Activated naive CD8-positive, alpha-beta T cell treated with anti-CD3 and anti-CD28 coated beads, Interleukin-2, amount 50 U/mL, for 24 hours (primary cell): Measurements from ENCODE around the gene MLX.
"Not testable (repeated sequence)": the region's sequence is repeated elsewhere in the genome, so short reads cannot be mapped to it uniquely, and the experiment has no call there.

Source experiments
- ATAC-seq: fragments of 150-1000 bp; cut with Tn5 transposase; one replicate; pipeline ENCODE4 v1.10.0; 2021
- DNase-seq: peaks from one replicate; pipeline ENCODE4 v3.0.0; 2021
- H3K27ac Mint-ChIP-seq: one replicate; pipeline ENCODE4 v1.8.0; 2021; ENCODE audit warnings: mild to moderate bottlenecking, mixed read lengths
- H3K27me3 Mint-ChIP-seq: one replicate; pipeline ENCODE4 v1.8.0; 2021; ENCODE audit warnings: mixed read lengths
- H3K36me3 Mint-ChIP-seq: one replicate; pipeline ENCODE4 v1.8.0; 2021; ENCODE audit warnings: low read depth, mixed read lengths
- H3K4me1 Mint-ChIP-seq: one replicate; pipeline ENCODE4 v1.8.0; 2021; ENCODE audit warnings: mixed read lengths
- H3K4me3 Mint-ChIP-seq: one replicate; pipeline ENCODE4 v1.8.0; 2021; ENCODE audit warnings: mild to moderate bottlenecking, moderate library complexity, mixed read lengths
- H3K9me3 Mint-ChIP-seq: one replicate; pipeline ENCODE4 v1.8.0; 2021; ENCODE audit warnings: mixed read lengths

MLX gene

GRCh38 chr17:42608305-42609181, 41.6 kb downstream of the MLX start:
- peak; percentile 58 for ATAC-seq
- H3K27me3 Mint-ChIP-seq = peaks cover 4% of the 10 kb centered on the region
- peaks cover 26% of the 10 kb centered on the region for H3K36me3 Mint-ChIP-seq
- peak overlapping the region; percentile 100 for H3K4me3 Mint-ChIP-seq
- peak overlapping the region; percentile 96 for H3K27ac Mint-ChIP-seq
- peak; percentile 25 for DNase-seq
- H3K4me1 Mint-ChIP-seq = peaks cover 57% of the 10 kb centered on the region
- no peaks in the 10 kb centered on the region for H3K9me3 Mint-ChIP-seq

GRCh38 chr17:42609182-42609813, 42.4 kb downstream of the MLX start, which contains the start of the genes RETREG3 and TUBG1:
Gene RETREG3, minus strand, starts transcription at chr17:42609374. Its CDS starts 50 bp downstream, at chr17:42609324.
Gene TUBG1, plus strand, starts transcription at chr17:42609683. Its CDS starts 55 bp downstream, at chr17:42609738.
- ATAC-seq = peak; percentile 91
- DNase-seq = peak; percentile 99
- H3K27me3 Mint-ChIP-seq = peaks cover 4% of the 10 kb centered on the region
- peak within 1 kb of the TSS; percentile 96 for H3K27ac Mint-ChIP-seq
- no peaks in the 10 kb centered on the region for H3K9me3 Mint-ChIP-seq
- peak within 1 kb of the TSS; percentile 100 for H3K4me3 Mint-ChIP-seq
- peaks cover 51% of the 10 kb centered on the region for H3K4me1 Mint-ChIP-seq
- H3K36me3 Mint-ChIP-seq = peaks cover 34% of the 10 kb centered on the region

DNA sequence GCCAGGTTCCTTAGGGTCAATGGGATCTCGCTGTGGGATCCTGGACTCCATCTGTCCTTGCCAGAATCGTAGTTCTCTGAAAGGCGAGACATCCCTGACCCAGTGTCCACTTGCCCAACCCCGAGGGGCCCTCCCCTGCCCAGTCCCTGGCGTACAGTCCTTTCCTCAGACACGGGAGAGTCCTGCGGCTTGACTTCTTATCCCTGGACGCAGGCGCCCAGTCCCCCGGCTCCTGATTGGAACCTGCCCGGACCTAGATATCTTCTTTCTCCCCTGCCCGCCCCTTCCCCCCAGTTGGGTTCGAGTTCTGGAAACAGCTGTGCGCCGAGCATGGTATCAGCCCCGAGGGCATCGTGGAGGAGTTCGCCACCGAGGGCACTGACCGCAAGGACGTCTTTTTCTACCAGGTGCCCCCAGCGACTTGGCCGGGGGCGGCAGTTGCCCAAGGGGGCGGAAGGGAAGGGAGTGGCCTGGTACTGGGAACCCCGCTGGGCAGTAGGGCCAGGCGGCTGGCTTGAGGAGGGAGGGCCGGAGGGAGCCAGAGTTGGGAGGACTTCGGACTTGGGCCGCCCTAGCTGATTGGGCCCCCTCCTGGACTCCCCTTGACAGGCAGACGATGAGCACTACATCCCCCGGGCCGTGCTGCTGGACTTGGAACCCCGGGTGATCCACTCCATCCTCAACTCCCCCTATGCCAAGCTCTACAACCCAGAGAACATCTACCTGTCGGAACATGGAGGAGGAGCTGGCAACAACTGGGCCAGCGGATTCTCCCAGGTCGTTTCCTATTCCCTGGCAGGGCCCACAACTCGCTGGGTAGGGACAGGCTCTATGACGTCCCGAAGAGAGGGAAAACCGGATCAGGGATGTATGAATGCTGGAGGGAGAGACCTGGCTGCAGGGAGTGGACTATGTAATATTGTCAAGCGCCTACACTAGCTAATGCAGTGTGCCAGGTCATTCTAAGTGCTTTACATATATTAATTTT, 43.2 kb downstream of the MLX start:
- DNase-seq, H3K27me3 Mint-ChIP-seq, H3K9me3 Mint-ChIP-seq, ATAC-seq: not testable (repeated sequence)
- Mint-ChIP-seq H3K4me3 (peak overlapping the region; percentile 100), H3K36me3 (peaks cover 40% of the 10 kb centered on the region), H3K27ac (peak overlapping the region; percentile 96), H3K4me1 (peaks cover 43% of the 10 kb centered on the region)

DNA sequence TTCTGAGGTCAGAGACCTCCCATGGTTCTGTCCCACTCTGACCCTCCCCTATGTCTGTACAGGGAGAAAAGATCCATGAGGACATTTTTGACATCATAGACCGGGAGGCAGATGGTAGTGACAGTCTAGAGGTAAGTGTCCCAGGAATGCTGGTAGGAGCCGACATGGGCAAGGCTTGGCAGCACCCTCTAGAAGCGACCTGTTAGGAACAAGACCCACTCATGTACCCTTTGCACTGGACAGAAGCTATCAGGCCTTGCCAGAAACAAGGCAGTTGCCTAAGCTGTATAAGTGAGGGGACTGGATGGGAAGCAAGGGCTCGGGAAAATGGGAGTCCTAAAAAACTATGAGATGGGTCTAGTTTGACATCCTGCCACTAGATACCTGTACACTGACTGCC, 45.1 kb downstream of the MLX start:
- DNase-seq (no peak), ATAC-seq (no peak)
- H3K4me3 Mint-ChIP-seq = no peak overlapping the region
- no peak overlapping the region for H3K27ac Mint-ChIP-seq
- peaks cover 4% of the 10 kb centered on the region for H3K27me3 Mint-ChIP-seq
- no peaks in the 10 kb centered on the region for H3K9me3 Mint-ChIP-seq
- H3K4me1 Mint-ChIP-seq = peaks cover 25% of the 10 kb centered on the region
- peaks cover 46% of the 10 kb centered on the region for H3K36me3 Mint-ChIP-seq

DNA sequence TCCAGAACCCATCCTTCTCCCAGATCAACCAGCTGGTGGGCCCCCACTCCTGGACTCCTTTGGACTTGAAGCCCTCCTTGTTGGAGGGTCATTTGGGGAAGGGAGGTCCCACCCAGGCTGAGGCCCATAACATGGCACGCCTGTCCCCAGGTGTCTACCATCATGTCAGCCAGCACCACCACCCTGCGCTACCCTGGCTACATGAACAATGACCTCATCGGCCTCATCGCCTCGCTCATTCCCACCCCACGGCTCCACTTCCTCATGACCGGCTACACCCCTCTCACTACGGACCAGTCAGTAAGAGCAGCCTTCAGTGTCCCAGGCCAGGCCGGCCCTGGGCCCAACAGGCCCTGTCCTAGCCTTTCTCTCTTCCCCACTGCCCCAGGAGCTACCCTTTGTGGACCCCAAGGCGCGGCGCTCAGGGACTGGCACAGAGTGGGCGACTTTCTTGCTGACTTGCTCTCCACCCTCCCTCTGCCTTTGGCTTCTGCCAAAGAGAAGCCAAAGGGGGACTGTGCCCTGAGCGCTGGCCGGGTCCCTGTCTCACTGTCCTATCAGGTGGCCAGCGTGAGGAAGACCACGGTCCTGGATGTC, 46.9 kb downstream of the MLX start:
- no peak for ATAC-seq
- Mint-ChIP-seq H3K4me3 (no peak overlapping the region), H3K9me3 (no peaks in the 10 kb centered on the region), H3K36me3 (peaks cover 43% of the 10 kb centered on the region), H3K4me1 (peaks cover 15% of the 10 kb centered on the region), H3K27me3 (peaks cover 4% of the 10 kb centered on the region), H3K27ac (no peak overlapping the region)
- no peak for DNase-seq

DNA sequence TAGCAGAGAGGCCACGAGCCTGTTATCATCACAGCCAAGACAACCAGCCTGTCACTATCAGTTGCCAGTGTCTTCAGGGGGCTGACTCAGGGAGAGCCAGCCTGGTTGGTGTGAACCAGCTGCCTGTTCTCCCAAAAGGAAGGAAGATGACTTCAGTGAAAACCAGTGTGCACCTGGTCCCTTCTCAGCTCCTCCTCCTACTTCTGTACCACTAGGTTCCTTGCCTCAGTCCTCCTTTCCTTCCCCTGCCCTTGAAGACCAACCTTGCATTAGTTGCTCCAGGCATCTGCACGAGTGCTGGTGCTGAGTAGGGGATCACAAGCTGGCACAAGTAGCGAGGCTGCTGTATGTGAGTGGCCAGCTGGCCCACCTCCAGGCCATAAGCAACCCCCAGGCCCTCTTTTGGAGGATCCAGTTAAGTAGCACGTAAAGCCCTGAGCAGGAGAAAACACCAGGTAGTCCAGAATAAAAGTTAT, 51.1 kb downstream of the MLX start:
- Mint-ChIP-seq H3K4me3 (no peak overlapping the region), H3K27ac (no peak overlapping the region), H3K9me3 (no peaks in the 10 kb centered on the region), H3K4me1 (peaks cover 9% of the 10 kb centered on the region), H3K27me3 (no peaks in the 10 kb centered on the region), H3K36me3 (peaks cover 26% of the 10 kb centered on the region)
- ATAC-seq = no peak
- DNase-seq = no peak

GRCh38 chr17:42618442-42619150, 51.7 kb downstream of the MLX start:
- H3K4me1 Mint-ChIP-seq = peaks cover 9% of the 10 kb centered on the region
- no peak overlapping the region for H3K27ac Mint-ChIP-seq
- H3K9me3 Mint-ChIP-seq = no peaks in the 10 kb centered on the region
- no peaks in the 10 kb centered on the region for H3K27me3 Mint-ChIP-seq
- ATAC-seq (no peak), DNase-seq (no peak)
- H3K36me3 Mint-ChIP-seq = peaks cover 21% of the 10 kb centered on the region
- no peak overlapping the region for H3K4me3 Mint-ChIP-seq

- not testable (repeated sequence) for H3K9me3 Mint-ChIP-seq, H3K4me1 Mint-ChIP-seq, H3K27me3 Mint-ChIP-seq, H3K36me3 Mint-ChIP-seq, H3K27ac Mint-ChIP-seq, DNase-seq, H3K4me3 Mint-ChIP-seq, ATAC-seq
Observed at GRCh38 chr17:42621987-42622386, 55.1 kb downstream of the MLX start.
